ENCODE results near the gene ASPG.

ASPG gene

DNA sequence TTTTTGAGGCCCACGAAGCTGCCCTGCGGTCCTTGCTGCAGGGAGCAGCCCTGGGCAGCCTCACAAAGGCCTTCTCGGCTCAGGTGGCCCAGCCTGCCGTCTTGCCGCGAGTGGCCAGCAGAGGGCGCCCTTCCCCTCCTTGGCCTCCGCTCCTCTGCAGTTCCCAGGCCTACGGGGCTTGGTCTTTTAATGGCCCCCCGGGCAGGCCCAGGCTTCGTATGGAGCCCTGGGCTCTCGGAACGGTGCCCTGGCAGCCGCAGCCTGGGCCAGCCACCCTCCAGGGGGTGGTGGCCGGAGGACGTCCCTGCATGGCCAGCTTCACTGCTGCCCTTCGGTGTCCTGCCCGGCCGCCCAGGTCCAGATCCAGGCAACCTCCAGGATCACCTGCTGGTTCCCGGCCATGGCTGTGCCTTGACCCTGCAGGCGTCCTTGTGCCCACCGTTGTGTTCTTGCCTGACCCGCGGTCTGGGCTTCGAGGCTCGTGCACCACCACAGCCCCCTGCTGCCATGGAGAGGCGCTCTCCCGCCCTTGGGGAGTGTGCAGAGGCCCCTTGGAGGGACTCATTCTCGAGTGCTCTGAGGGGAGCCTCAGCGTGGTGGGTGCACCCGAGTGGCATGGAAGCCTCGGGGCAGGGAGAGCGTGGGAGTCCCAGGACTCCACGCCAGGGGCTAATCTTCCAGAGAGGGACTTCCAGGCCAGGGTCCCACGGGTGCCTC, 9.4 kb downstream of the ASPG start:
- DNase-seq: peak; percentile 22 to 29

GRCh38 chr14:104095426-104096310, 10.2 kb downstream of the ASPG start:
- no peak for DNase-seq

- no peak for DNase-seq
Observed at GRCh38 chr14:104096318-104096717, 10.8 kb downstream of the ASPG start.

GRCh38 chr14:104096751-104097700, 11.5 kb downstream of the ASPG start:
- DNase-seq: no peak

- DNase-seq: no peak
Observed at GRCh38 chr14:104098272-104099095, 13.0 kb downstream of the ASPG start.

GRCh38 chr14:104099096-104100041, 13.9 kb downstream of the ASPG start:
- no peak for DNase-seq

GRCh38 chr14:104100171-104101085, 14.9 kb downstream of the ASPG start:
- no peak for DNase-seq

DNA sequence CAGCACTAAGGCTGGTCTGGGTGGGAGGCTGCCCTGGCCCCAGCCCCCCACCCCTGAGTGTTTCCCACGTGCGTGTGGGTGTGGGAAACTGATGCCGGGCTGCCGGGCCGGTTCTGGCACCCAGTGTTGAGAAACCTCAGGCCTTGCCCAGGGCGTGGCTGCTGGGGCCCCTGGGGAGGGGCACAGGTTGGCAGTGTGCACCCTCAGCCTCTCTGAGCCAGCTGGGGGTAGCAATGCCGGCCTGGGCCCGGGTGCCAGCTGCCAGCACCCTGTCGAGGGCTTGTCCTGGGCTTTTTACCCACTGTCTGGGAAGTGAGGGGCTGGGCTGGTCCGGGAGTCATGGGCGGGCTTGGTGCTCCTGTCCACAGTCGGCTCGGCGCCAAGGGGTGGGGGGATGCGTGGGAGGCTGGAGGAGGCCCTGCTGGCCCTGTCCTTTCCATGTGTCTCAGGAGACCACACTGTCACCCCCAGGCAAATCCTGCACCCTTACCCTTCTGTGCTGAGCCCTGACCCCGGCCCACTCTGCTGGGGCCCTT, 15.7 kb downstream of the ASPG start:
- no peak for DNase-seq

DNA sequence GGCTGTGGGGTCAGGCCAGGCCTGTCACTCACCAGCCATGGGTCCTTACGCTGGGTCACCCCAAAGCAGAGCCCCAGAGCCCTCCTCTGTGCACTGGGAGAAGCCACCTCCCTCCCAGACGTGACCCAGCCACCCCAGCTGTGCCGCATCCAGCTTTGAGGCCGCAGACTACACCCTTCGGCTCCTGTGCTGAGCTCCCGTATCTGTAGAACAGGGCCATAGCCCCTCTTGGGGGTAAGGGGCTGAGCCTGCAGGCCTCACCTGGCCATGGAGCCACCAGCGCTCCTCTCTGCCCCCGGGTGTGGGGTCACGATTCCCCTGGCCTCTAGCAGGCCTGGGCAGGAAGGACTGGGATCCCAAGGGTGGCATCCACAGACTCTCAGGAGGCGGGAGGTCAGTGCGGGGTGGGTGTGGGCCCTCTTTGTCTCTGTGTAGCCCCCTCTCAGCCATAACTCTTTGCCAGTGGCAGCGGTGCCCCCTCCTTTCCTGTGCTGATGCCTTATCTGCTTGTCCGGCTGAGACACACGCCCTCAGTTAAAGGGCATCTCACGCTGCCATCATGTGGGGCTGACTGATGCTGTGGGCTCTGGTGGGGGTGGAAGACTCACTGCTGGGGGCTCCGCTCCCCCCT, 16.3 kb downstream of the ASPG start:
- DNase-seq: no peak

- DNase-seq: no peak
Observed at GRCh38 chr14:104102282-104102914, 16.9 kb downstream of the ASPG start.

- no peak for DNase-seq
Observed at GRCh38 chr14:104103061-104103445, 17.6 kb downstream of the ASPG start.

- DNase-seq: no peak
Observed at GRCh38 chr14:104103446-104104075, 18.1 kb downstream of the ASPG start.

DNA sequence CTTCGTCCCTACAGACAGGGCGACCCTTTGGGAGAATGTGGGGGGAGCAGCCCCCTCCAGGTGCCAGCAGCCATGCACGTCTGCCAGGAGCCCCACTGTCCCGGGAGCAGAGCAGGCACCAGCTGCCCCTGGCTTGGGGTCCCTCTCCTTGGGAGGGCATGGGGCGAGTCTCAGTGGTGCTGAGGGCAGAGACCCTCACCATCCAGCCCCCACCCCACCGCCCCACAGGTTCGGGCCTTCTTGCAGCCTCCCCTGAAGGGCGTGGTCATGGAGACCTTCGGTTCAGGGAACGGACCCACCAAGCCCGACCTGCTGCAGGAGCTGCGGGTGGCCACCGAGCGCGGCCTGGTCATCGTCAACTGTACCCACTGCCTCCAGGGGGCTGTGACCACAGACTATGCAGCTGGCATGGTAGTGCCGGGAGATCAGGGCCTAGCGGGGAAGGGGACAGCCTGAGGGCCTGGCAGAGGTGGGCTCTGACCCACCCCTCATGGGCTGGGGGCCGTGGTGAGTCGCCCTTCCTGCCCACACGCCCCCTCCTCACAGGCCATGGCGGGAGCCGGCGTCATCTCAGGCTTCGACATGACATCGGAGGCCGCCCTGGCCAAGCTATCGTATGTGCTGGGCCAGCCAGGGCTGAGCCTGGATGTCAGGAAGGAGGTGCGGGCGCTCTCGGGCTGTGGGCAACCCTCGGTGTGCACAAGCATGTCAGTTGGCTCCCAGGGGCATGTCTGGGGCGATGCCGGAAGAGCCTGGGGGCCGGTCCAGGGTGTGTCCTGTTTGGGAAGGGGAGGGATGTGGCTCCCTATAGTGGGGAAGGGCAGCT, 18.8 kb downstream of the ASPG start:
- no peak for DNase-seq

DNA sequence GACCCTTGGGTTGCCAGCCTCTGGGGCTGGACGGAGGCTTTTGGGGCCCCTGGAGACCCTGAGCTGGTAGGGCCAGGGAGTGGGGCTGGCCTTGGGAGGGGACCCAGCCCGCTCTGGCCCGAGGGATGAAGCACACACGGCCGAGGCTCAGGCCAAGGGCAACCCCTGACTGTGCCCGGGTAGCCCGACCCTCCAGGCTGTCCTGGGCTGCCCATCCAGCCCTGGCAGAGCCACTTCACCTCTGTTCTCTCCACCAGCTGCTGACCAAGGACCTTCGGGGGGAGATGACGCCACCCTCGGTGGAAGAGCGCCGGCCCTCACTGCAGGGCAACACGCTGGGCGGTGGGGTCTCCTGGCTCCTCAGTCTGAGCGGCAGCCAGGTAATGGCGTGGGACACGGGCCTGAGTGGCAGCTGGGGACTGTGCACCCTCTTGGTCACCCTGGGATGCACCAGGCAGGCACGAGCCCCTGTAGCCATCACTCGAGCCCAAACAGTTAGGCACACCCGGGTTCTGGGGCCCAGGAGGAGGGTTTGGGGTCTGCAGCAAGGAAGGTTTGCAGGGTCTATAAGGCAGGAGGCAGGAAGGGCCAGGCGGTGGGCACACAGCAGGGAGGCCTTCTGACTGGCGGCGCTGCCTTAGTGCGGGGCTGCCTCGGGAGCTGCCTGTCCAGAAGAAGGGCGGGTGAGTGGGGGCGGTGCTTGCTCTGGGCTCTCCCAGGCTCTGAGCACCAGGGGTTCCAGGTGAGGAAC, 19.7 kb downstream of the ASPG start:
- DNase-seq: no peak

GRCh38 chr14:104105822-104106470, 20.4 kb downstream of the ASPG start:
- DNase-seq: no peak

Measured in bone marrow (tissue), 2 donors.